Measurements from ENCODE around the gene RHEBL1.

The RHEBL1 gene

DNA sequence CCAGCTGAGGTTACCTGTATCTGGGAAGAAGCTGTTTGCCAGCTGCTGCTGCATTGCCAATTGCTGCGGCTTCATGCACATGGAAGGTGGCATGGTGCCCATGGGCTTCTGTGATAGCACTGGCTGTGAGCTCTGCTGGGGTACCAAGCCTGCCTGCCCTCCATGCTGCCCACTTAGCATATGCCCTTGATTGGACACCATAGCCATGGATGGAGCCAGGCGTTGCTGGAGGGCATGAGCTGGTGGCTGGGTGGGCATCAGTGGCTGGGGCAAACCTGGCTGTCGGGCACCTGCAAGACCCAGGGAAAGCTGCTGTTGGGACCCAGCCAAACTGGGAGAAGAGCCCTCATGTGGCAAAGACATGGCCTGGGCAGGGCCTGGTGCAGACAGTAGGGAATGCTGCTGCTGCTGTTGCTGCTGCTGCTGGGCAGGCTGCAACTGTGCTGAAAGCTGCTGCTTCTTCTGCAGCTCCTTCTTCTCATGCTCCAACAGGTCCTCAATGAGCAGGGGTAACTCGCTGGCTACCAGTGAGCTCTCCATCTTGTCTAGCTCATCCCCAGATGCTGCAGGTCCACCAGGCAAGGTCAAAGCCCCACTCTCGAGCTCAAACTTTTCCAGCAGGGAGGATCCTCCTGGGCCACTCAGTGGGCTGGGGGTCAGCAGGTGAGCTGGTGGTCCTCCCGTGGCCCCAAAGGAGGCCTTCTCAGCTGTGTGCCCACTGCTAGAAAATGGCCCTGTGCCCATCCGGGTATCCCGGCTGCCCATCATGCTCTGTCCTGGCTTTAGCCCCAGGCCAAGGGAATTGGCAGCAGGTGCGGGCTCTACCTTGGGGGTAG lies 32.5 kb downstream of the RHEBL1 start:
- no peak for DNase-seq (ENCODE audit: low read depth in 2 of 2)

DNA sequence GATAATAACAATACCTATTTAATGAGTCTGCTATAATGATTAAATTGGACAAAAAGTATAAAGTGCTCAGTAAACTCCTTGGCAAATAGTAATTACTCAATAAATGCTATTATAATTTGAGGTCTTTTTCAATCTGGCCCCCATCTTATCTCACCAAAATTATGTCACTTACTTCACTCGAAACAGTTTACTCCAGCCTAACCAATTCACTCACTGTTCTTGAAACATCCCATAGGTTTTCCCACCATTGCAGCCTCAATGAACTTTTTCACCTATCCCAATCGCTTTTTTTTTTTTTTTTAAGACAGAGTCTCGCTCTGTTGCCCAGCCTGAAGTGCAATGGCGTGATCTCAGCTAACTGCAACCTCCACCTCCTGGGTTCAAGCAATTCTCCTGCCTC lies 33.8 kb downstream of the RHEBL1 start:
- DNase-seq (ENCODE audit: low read depth in 2 of 2) = no peak

DNA sequence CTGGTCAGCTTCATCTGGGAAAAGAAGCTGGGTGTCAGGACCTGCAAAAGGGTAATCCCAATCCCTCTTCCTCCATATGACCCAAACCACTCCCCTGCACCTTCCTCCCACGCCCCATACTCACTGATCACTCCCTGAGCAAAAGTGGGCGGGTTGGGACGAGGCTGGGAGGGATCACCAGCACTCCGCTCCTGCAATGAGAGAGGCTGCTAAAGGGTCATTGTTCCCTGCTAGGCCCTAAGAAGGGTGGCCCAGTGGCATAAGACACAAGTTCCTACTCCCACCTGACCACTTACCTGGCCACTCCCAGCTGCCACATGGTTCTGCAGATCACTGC lies 35.5 kb downstream of the RHEBL1 start:
- DNase-seq (ENCODE audit: low read depth in 2 of 2) = no peak

DNA sequence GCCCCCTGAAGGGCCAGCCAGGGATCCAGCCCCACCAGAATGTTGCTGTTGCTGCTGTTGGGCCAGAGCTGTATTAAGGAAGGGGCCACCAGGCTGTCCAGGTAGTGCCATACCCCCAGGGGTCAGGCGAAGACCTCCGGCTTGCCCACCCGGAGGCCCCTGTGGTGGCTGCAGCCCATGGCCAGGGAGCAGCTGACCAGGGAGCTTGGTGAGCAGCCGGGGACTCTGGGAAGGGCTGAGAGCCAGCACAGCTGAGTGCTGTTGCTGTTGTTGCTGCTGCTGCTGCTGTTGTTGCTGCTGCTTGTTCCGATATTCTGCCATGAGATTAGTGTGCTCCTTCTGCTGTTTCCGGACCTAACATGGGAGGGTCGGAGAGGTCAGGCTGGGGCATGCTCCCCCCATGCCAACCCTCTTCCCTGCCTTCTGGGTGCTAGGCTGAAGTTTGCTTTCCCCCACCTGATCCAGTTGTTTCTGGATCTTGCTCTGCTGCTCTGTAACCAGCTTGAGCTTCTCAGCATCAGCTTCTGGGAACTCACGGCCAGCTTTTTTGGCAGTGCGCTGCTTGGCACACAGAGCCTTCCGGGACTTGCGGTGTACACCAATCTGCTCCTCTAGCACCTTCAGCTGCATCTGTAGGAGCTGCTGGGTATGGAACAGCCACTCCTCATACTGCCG lies 36.0 kb downstream of the RHEBL1 start:
- no peak for DNase-seq (ENCODE audit: low read depth in 2 of 2)

DNA sequence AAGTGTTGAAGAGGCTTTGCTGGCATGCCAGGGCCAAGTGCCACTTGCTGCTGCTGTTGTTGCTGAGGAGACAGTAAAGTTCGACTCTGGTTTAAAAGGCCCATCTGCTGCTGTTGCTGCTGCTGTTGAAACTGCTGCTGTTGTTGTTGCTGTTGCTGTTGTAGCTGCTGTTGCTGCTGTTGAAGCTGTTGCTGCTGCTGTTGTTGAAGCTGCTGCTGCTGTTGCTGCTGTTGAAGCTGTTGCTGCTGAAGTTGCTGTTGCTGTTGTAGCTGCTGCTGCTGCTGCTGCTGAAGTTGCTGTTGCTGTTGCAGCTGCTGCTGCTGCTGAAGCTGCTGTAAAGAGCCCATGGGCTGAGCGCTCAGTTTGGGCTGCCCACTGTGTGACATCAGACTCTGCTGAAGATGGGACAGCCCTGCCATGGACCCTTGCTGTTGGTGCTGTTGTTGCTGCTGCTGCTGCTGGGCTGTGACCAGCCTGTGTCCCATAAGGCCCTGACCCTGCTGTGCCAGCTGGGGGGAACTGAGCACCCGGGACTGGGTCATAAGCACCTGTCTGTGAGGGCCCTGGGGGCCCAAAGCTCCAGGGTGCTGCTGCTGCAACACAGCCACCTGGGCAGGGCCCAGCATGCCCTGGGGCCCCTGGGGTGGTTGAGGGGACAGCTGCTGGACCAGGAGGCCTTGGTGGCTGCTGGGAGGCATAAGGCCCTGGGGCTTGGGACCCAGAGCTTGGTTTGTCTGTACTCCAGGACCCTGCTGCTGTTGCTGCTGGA lies 36.9 kb downstream of the RHEBL1 start:
- no peak for DNase-seq (ENCODE audit: low read depth in 2 of 2)

DNA sequence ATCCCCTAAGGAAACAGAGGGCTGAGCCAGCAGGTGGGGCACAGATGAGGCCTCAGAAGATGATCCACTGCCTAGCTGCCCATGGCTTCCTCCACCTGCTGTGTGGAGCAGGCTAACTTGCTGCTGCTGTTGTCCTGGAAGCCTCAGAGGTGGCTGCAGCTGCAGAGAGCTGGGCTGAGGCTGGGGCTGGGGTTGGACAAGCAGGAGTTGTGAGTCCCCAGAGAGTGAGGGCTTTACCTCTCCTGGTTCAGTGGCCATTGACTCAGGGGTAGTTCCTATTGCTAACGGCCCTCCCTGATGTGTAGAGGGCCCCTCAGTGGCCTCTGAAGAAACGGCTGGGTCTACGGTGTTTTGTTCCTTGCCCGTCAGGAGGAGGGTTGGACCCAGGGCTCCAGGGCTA lies 37.5 kb downstream of the RHEBL1 start:
- no peak for DNase-seq (ENCODE audit: low read depth in 2 of 2)

DNA sequence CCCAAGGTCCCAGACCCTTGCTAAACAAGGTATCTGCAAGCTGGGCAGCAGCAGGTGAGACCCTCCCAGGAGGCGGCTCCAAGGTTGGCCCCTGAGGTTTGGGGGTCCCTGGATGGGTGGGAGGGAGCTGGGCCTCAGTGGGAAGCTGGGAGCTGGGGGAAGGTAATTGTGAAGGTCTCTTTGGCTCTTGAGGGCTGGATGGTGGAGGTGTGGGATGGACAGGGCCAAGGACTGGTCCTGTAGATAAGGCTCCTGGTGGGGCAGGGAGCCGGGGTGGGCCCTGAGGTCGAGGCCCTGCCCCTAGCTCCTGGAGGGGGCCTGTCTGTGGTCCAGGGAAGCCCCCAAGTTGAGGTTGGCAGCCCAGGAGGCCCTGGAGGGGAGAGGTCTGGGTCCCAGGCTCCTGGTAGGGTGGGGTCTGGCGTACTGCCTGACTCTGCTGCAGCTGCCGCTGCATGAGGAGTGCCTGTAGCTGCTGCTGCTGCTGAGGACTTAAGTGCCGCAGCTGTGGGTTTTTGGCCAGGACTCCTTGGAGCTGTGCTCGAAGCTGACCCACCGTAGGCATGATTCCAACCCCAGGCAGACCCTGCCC lies 38.1 kb downstream of the RHEBL1 start:
- no peak for DNase-seq (ENCODE audit: low read depth in 2 of 2)

DNA sequence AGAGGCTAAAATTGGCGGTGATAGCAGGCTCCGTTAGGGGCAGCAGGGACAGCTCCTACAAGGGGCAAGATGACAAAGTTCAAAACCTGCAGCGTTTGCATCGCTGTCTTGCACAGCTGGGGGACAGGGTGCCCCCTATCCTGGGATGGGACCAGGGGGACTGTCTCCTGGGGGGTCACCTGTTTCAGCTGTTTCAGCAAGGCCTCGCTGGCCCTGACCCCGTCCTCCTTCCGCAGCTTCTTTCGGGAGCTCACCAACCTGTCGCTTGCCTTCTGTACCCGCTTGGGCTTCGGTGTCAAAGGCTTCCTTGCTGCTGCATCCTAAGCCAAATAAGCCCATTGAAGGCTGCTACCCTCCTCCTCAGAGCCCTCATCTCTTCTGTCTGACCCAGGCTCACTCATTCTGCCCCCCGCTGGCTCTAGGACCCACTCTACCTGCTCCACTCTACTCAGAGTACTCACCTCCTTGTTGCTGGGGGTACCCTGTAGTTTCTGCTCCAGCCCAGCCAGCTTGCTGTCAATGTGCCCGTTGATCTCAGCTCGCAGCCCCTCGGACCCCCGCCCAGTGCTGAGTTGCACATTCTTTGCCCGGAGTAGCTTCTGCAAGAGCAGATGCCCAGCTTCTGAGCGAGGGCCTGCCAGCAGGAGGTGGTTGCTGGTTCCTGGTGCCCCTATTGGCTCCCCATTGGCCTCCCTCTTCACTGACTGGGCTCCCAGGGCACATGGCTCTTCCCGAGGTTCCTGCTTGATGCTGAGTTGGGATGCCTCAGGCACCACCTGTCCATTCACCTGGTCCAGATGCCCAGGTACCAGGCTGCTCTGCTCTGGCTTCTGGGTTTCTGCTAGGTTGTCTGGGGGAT lies 38.8 kb downstream of the RHEBL1 start:
- DNase-seq (ENCODE audit: low read depth in 2 of 2) = no peak

DNA sequence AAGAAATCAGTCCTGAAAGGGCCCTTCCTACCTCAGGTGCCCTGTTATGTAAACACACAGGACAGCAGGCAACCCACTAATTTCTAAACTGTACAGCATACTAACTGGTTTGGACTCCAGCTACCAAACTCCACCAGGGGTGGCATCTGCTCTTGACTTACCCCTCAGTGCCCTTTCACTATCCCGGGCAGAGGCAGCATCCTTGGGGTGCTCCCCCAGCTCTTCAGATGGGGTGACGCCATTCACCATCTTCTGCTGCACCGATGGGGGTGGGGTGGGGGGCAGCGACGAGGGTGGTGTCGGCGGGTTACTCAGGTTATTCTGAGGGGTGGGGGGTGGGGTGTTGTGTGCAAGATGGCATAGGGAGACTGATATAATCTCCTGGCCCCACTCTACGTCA lies 39.7 kb downstream of the RHEBL1 start:
- no peak for DNase-seq (ENCODE audit: low read depth in 2 of 2)

DNA sequence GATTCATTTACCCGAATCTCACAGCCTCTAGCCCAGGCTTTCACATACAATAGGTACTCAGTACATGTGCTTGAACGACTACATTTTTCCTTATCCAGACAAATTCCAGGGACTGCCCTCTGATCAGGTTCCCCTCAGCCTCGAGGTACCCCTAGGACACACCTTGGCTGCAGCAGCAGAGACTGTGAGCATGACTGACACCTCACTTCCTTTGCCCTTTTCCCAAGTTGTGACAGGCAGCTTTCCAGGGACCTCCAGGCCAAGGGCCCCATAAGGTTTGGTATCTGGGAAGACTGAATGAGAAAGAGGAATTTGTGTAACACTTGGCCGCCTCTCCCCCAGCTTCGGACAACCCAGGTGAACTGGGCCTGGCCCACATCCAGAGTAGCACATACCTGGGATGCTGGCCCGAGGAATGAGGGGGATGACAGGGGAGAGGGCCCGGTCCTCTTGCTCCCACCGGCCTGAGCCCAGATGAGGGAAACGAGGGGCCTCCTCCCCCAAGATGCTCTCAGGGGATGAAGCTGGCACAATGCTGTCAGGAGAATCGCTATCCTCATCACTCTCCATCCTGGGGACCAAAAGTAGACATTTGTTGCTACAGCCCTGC lies 41.0 kb downstream of the RHEBL1 start:
- no peak for DNase-seq (ENCODE audit: low read depth in 2 of 2)

GRCh38 chr12:49027846-49028555 lies 41.8 kb downstream of the RHEBL1 start:
- DNase-seq (ENCODE audit: low read depth in 2 of 2) = no peak

DNA sequence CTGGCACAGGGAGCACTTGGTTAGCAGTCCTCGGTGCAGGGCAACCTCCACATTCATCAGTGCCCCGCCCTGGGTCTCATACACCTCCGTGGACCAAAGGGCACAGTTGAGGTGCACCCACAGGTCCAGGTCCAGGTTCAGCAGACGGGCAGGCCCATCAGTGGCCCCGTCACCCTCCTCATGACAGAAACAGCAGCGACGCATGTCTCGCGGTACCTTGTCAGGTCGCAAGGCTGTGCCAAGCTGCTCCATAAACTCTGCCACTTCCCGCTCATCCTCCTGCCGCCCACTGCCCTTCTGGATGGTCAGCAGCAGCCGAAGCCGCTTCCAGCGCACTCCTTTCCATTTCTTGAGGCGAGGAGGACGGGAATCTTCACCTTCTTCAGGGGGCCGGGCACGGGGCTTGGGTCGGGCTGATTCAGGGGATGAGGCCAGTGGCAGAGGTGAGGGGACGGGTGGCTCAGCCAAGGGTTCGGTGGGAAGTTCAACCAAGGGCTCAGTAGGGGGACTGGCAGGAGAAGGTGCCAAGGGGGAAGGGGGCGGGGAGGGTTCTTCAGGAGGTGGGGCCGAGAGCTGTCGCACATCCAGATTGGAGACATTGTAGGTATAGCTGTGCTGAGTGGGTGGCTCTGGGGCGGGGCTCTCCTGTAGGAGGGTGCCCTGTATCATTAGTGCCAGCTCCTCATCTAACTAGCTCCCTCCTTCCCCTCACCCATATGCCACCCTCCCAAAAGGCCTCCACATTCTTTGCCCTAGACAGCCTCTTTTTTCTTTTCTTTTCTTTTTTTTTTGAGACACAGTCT lies 42.9 kb downstream of the RHEBL1 start:
- DNase-seq (ENCODE audit: low read depth in 2 of 2) = no peak

GRCh38 chr12:49026101-49026500 lies 43.7 kb downstream of the RHEBL1 start:
- no peak for DNase-seq (ENCODE audit: low read depth in 2 of 2)

DNA sequence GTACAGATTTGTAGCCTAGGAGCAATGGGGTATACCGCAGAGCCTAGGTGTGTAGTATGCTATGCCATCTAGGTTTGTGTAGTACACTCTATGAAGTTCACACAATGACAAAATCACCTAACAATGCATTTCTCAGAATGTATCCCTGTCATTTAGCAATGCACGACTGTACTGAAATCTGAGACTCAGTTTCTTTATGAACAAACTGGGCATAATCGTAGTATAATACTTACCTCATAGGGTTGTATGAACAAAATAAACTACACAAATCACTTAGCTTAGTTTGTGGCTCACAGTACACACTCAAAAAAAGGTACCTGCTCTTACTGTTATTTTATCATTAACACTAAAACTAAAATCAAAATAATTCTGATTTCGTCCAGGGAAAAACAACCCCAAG lies 44.3 kb downstream of the RHEBL1 start:
- DNase-seq (ENCODE audit: low read depth in 2 of 2) = no peak

GRCh38 chr12:49024543-49024942 lies 45.2 kb downstream of the RHEBL1 start:
- DNase-seq (ENCODE audit: low read depth in 2 of 2) = no peak

- no peak for DNase-seq (ENCODE audit: low read depth in 2 of 2)
Observed at GRCh38 chr12:49023812-49024211, 46.0 kb downstream of the RHEBL1 start.

DNA sequence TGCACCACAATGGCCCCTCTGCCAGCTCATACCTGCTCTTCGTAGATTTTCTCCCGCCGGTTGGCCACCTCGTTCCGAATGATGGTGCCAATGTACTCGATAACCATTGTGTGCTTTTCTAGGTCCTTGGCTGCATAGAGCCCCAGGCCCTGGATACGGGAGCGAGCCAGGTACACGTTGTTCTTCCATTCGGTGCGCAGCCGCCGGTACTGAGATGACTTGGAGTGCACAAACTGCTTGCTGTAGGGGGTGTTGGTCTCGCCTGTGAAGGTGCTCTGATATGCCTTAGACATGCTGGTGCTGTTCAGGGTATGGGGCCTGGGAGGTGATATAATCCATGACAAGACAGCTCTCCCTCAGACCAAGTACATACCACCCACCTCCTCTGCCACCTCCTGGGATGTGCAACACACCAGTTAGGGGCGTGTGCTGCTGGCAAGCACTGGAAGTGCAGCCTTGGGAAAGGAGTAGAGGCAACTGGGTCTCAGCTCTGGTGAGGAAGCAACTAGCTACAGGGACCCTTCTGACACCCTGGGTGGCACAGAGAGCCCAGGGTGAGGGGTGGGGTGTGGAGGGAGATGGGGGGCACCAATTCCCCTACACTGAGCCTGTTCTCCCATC lies 47.1 kb downstream of the RHEBL1 start:
- no peak for DNase-seq (ENCODE audit: low read depth in 2 of 2)

- DNase-seq (ENCODE audit: low read depth in 2 of 2) = no peak
Observed at GRCh38 chr12:49021292-49021915, 48.4 kb downstream of the RHEBL1 start.

GRCh38 chr12:49020441-49020840 lies 49.3 kb downstream of the RHEBL1 start:
- no peak for DNase-seq (ENCODE audit: low read depth in 2 of 2)
